NCI-H146 (cell line): ENCODE measurements around the gene PHACTR2.
"Not testable (repeated sequence)": the region's sequence is repeated elsewhere in the genome, so short reads cannot be mapped to it uniquely, and the experiment has no call there.

Experiments used
- DNase-seq: peaks from one replicate; lab custom pipeline; 2025; lab: John Stamatoyannopoulos, UW

The PHACTR2 gene

DNA sequence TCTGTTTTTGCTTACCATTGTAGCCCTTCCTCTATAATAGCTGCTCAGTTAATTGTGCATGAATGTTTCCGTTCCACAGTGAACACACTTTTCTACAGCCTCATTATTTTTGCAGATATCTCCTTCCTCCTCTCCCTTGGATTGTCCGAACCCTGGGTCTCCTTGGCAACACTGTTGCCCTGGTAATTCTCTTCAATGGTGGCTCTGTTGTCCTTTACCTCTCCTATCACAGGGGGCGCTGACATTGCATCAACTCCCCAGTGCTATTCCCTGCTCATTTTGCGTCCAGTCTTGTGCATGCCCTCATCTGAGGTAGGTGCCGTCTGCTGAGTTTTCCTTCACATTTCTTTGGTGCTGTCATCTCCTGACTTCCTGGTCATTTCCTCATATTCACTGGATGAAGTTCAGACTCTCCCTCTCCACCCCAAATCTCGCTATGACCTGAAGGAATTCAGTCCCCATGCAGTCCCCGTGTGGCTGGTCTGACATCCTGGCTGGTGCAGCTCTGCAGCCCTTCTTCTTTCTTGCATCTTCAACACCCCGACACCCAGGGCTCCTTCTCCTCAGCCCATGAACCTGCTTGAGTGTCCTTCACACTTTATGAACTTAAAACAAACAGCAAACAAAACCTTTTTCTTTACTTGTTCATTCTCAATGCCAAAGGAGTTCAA lies 21.1 kb downstream of the PHACTR2 start:
- DNase-seq: peak; percentile 29

DNA sequence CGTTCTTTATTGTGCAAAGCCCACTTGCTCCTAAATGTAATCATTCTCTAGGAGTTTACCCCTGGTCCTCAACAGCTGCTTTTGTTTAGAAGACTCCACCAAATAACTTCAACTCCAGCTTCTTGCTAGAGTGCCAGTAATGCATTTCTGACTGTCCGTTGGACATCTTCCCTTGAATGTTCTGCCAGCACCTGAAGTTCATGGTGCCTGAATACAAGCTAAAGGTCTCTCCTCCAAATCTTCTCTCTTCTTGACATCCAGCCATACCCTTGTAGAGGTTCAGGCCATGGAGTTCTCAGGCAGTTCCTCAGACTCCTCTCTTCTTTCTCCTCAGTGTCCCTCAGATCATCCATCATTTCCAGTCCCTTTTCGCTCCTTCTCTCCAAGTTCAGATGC lies 21.7 kb downstream of the PHACTR2 start:
- no peak for DNase-seq

DNA sequence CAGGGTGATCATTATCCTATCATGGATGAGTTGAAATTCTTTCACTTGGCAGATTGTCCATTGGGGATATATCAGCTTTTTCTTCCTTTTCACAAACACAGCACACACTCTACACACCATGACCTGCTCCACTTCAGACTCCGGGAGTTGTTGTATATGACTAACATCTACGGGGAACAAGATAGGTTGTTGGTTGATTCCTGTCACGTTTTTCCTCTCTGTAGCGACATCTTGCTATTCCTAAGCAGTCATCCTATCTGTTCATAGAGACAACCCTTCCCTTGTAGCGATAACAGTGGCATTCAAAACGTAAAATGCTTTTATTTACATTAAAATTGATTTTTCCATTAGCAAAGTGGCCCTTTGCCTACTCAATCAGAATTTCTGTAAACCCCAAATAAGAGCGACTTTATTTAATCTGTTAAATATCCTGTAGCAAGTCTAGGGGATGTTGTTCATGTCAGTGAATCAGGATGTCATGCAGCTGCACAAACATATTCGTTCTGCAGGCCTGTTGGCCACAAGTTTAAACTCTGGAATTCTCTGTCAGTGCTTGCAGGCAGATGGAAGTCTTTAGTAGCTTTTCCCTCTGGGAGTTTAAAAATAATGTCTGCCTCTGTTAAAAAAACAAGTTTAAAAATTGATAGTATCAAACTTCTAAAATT lies 23.1 kb downstream of the PHACTR2 start:
- DNase-seq: peak; percentile 88

DNA sequence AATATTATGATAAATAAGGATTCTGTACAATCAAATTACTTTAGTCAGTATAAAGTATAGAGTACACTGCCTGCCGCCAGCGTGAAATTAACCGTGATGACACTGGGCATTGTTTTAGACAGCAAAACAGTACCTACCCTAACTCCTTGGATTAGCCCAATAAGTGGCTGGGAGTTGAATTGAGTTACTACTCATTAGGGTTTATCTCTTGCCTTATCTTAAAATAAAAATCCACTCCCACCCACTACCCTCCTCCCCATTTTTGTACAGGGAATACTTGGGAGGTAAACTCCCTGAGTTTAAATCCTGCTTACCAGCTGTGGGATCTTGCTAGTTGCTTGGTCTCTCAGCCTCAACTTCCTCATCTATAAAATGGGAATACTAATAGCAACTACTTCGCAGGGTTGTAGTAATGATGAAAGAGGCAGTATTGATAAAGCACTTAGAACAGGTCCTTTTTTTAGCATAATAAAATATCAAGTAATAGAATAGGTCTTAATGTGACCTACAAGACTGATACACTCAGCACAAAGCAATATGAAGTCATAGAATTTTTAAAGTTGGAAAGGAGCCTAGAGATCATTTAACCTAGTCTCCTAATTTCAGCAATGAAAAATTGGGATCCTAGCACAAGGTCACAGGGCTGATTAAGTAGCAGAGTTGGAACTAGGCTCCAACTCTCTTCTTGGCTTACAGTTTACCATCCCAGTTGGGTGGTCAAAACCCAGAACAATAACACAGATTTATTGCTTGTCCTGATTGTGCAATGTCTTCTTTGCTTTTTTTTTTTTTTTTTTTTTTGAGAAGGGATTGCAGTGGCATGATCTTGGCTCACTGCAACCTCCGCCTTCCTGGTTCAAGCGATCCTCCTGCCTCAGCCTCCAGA lies 23.8 kb downstream of the PHACTR2 start:
- peak; percentile 52 for DNase-seq

DNA sequence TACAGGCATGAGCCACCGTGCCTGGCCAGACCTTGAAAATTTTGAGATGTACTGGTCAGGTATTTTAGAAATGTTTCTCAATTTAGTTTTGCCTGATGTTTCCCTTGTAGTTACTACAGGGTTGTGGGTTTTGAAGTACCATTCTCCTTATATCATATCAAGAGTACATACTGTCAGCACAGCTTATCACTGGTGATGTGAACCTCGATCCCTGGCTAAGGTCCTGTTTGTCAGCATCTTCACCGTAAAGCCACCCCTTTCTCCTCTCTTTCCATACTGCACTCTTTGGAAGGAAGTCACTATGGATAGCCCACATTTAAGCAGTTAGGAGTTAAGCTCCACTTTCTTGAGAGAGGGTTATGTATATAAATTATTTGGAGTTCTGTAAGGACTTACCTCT lies 27.8 kb downstream of the PHACTR2 start:
- DNase-seq: no peak

DNA sequence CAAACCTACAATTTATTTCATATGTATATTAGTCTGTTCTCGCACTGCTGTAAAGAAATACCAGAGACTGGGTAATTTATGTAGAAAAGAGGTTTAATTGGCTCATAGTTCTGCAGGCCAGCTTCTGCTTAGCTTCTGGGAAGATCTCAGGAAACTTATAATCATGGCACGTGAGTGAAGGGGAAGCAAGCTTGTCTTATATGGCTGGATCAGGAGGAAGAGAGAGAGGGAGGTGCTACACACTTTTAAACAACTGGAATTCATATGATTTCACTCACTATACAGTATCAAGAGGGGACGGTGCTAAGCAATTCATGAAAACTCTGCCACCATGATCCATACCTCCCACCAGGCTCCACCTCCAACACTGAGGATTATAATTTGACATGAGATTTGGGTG lies 29.9 kb downstream of the PHACTR2 start:
- DNase-seq: no peak

DNA sequence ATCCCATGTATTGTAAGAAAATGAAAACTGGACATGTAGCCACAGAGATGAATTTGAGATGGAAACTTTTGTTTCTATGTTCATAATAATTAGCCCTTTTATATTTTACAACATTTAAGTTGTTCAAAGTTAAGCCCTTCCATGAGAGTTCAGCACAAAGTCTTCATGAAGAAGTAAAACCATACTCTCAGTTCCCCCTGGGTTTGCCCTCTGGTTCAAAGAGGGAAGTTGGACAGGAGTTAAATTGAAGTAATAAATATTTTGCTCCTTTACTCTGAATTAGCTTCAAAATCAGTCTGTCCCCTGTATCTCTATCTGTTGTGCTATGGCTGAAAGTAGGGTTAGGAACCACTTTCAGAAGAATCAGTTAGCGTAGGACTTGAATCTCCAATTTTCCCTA lies 31.1 kb downstream of the PHACTR2 start:
- DNase-seq: no peak

DNA sequence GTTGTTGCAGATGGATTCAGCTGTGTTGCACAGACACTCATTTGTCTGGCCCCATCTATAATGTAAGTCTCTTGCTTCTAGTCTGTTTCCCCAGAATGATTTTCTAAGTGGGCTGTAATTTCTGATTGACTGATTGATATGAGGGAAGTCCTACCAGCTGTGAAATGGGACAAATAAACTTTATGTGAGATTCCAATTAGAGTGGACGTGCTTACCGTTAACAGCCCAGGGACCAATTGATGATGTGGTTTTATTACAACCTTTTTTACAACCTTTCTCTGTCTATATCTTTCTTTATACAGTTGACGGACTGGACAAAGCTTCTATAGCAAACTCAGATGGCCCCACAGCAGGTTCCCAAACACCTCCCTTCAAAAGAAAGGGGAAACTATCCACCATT lies 33.9 kb downstream of the PHACTR2 start:
- no peak for DNase-seq

DNA sequence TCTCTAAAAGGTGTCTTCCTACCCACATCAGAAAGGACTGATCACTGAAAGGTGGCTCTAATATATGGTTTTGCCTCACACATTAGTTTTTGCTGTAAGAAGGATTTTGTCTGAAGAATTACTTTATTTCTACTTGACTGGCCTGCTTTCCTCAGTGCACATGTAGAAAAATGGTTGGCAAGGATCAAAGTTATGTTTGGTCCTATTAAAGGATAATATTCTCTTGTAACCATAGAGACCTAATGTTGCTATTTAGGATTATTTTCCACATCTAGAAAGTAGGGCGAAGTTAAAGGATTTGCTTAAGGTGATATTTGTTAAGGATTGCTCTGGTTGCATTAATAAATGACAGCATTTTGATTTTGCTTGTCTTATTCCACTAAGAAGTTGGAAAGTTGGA lies 40.7 kb downstream of the PHACTR2 start:
- DNase-seq: no peak

DNA sequence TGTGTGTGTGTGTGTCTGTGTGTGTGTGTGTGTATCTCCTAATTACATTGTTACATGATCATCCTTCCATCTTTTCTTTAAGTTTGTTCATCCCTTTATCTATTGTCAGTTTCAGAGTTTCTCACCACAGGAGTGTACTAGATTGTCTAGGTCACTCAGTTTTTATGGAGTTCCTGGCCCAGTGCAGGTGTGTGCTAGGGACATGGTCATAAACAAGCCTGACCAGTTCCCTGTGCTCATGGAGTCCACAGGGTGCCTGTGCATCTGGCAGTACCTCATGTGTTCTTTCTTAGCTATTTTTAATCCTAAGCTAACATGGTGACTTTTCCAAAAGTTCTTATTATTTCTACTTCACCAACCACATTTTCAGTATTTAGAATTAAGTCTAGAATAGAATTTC lies 43.9 kb downstream of the PHACTR2 start:
- peak; percentile 40 for DNase-seq

DNA sequence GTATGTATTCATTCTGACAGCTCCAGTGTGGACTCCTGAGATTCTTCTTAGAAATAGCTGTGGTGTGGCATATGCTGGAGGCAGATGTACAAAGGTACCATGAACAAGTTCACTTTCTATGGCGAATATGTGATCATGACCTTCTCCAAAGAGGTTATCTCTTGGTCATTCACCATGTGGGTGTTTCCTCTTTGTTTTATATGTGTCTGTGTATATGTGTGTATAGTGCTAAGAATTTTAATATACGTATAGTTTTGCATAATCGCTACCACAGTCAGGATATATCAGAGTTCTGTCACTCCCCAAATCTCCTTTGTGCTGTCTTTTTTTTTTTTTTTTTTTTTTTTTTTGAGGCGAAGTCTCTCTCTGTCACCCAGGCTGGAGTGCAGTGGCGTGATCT lies 47.1 kb downstream of the PHACTR2 start:
- DNase-seq: no peak

DNA sequence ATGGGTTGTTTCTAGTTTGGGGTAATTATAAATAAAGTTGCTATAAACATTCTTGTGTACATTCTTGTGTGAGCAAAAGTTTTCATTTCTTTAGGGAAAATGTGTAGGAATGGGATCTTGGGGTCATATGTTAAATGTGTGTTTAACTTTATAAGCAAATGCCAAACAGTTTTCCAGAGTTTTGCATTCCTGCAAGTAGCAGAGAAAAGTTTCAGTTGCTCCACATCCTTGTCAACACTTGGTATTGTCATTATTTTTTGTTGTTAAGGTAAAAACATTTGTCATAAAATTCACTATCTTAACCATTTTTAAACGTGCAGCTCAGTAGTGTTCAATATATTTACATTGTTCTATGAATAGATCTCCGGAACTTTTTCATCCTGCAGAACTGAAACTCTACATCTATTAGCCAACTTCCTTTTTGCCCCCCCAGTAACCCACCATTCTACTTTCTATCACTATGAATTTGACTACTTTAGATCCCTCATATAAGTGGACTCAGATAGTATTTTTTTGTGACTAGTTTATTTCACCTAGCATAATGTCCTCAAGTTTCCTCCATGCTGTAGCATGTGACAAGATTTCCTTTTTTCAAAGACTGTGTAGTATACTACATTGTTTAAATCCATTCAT lies 48.4 kb downstream of the PHACTR2 start:
- no peak for DNase-seq

DNA sequence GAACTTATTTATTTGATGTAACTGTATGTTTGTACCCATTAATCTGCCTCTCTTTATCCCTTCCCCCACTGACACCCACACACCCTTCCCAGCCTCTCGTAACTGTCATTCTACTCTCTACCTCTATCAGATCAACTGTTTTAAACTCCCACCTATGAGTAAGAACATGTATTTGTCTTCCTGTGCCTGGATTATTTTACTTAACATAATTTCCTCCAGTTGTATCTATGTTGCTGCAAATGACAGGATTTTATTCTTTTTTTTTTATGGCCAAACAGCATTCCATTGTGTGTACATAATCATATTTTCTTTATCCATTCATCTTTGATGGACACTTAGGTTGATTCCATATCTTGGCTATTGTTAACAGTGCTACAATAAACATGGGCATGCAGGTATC lies 49.3 kb downstream of the PHACTR2 start:
- DNase-seq: no peak

DNA sequence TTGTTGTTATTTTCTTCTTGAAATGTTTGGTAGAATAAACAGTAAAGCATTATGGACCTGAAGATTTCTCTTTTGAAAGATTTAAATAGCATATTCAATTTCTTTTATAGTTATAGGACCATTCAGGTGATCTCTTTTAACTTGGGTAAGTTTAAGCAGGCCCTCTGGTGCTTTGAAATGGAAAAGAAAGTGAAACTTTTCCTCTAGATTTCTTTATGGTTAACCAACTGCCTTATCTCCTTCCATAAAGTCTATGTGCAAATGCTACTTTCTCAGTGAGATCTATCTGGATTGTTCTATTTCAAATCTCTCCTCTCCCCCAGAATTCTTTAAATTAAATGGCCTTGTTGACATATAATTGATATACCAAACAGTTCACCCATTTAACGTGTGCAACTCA lies 54.0 kb downstream of the PHACTR2 start:
- no peak for DNase-seq

DNA sequence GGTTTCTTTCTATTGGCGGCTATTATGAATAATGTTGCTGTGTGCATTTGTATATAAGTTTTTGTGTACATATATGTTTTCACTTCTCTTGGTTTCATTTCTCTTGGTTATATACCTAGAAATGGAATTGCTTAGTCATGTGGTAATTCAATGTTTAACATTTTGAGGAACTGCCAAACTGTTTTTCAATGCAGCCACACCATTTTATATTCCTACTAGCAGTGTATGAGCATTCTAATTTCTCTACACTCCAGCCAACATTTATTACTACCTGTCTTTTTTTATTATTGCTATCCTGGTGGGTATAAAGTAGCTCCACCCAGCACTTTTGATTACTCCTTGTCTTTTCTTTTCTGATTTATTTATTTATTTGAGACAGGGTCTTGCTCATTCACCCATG lies 54.8 kb downstream of the PHACTR2 start:
- no peak for DNase-seq

DNA sequence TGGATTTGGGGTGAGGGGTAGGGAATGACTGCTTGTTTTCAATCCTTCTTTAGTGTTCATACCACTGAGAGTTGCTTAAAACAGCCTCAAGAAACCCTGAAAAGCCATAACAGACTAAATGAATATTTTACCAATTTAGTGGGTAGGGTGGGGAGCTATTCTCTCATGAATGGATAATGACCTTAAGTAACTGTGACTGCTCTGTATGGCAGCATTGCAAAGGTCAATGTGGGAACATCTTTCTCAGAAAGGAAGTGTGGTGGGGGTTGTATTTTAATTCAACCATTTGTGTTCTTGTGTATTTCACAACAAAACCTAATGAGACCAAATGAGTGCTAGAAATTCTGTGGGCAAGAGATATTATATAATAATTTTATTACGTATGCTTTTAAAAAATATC lies 55.7 kb downstream of the PHACTR2 start:
- no peak for DNase-seq

DNA sequence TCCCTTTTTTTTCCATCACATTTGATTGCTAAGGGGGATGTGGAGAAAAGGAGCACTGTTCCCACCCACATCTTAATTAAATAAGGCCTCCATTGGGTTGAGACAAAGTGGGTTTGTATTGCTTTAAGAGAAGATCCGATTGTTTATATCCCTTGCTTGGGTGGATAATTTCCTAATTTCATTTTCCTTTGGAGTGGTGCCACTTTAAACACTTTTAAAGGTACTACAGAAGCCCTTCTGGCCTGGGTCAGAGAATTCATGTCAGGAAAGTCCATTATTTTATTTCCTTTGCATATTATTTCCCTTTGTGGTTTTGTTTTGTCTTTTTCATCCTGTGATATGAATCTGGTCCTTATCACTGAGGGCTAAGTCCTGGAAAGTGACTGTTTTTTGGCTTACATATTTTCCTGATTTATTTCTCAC lies 56.9 kb downstream of the PHACTR2 start:
- DNase-seq: no peak

DNA sequence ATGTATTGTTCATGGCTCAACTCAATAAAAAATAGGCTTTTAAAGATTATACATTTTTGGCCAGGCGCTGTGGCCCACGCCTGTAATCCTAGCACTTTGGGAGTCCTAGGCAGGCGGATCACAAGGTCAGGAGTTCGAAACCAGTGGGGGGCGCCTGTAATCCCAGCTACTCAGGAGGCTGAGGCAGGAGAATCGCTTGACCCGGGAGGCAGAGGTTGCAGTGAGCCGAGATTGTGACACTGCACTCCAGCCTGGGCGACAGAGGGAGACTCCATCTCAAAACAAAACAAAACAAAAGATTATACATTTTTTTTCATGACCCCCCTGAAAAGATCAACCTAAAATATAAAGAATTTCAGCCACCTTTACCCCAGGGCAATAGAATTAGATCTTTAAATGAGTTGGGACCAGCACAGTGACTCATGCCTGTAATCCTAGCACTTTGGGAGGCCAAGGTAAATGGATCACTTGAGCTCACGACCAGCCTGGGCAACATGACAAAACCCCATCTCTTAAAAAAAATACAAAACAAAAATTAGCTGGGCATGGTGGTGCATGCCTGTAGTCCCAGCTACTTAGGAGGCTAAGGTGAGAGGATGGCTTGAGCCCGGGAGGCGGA lies 60.4 kb downstream of the PHACTR2 start:
- DNase-seq: not testable (repeated sequence)

DNA sequence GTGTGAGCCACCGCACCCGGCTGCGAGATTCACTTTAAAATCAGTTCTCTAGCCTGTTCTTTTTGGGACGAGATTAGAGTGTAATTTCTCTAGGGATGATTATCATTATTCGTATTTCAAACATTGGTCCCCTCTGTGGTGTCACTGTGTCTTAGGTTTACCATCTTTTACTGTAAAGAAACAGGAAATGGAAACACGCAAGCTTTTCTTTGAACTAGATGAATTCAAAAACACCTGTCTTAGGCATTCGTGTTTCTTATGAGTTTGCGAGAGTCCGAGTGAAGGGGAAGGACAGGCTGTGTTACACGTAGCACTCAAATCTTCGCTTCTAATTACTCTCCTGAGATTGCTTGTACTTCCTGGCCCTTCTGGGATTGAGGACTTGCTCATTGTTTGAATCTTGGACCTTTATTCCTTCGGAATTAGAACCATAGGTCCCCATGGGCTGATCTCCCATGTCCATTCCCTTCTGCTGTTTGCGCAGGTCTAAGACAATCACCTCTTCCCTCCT lies 61.6 kb downstream of the PHACTR2 start:
- no peak for DNase-seq

DNA sequence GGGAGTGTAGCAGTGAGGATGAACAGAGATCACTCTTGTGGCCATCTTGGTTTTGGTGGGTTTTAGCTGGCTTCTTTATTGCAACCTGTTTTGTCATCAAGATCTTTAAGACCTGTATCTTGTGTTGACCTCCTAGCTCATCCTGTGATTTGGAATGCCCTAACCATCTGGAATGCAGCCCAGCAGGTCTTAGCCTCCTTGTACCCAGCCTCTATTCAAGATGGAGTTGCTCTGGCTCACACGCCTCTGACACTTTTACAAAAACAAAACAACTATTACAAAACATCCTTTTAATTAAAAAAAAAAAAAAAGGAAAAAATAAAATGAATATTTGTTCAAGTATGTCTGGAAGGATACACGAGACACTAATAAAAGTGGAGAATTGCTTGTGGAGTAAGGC lies 62.4 kb downstream of the PHACTR2 start:
- DNase-seq: no peak

DNA sequence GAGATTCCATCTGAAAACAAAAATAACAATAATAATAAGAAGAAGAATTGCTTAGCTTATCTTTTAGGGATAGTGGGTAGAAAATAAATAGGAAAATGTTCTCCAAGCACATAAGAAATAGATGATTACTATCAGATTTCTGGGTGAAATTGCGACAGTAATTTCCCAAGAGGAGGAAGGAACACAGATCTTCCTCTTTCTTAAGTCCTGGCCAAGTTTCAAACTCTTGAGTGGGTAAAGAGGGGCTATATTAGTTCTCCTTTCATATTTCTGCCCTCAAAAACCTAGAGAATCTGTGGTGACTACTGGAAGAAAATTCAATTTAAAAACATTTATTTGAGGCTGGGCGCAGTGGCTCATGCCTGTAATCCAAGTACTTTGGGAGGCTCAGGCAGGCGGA lies 63.7 kb downstream of the PHACTR2 start:
- no peak for DNase-seq
